ENCODE data around the gene PARP11.

DNA sequence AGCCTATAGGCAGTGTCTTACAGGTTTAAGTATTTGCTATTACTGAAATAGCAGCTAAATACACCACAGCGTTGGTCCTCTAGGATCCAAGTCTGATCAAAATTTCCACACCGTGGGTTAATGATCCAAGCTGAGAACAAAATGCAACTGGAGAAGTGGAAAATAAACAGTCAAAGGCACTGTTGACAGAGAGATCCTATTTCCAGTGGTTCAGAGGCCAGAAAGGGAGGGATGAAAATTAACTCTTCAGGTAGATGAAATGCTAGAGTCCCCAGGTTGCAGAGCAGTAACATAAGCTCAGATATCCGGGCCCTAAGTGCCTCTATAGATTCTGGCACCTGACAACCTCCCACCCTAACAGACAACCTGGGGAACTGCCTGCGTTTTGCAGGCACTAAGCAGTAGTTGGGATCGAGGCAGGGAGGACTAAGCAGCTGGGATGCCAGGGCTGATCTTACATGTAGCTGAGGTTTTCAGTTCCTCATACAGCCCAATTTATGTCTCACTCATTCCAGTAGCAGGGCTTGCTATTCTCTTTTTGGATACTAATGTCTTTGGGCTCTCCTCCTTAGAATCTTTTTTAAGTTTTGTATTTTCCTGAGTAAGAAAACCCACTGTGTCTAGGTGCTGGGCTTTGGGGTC, 77.6 kb downstream of the PARP11 start:
- TF ChIP-seq, protein P1, sequence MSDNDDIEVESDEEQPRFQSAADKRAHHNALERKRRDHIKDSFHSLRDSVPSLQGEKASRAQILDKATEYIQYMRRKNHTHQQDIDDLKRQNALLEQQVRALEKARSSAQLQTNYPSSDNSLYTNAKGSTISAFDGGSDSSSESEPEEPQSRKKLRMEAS (CRISPR knock-in tag; IDR thresholded peaks at IDR 0.05): no peak
- no peak for TF ChIP-seq CBFB (CRISPR knock-in tag; IDR thresholded peaks at IDR 0.05; ENCODE audit: low read depth)
- no peak for TF ChIP-seq ZNF232 (CRISPR knock-in tag; IDR thresholded peaks at IDR 0.05)
- TF ChIP-seq NFYB (CRISPR knock-in tag; conservative IDR thresholded peaks at IDR 0.05; ENCODE audit: low read depth): no peak
- TF ChIP-seq CTCF (IDR thresholded peaks at IDR 0.05): no peak
- TF ChIP-seq, protein P2, sequence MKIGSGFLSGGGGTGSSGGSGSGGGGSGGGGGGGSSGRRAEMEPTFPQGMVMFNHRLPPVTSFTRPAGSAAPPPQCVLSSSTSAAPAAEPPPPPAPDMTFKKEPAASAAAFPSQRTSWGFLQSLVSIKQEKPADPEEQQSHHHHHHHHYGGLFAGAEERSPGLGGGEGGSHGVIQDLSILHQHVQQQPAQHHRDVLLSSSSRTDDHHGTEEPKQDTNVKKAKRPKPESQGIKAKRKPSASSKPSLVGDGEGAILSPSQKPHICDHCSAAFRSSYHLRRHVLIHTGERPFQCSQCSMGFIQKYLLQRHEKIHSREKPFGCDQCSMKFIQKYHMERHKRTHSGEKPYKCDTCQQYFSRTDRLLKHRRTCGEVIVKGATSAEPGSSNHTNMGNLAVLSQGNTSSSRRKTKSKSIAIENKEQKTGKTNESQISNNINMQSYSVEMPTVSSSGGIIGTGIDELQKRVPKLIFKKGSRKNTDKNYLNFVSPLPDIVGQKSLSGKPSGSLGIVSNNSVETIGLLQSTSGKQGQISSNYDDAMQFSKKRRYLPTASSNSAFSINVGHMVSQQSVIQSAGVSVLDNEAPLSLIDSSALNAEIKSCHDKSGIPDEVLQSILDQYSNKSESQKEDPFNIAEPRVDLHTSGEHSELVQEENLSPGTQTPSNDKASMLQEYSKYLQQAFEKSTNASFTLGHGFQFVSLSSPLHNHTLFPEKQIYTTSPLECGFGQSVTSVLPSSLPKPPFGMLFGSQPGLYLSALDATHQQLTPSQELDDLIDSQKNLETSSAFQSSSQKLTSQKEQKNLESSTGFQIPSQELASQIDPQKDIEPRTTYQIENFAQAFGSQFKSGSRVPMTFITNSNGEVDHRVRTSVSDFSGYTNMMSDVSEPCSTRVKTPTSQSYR (CRISPR knock-in tag; IDR thresholded peaks at IDR 0.05): no peak

All from WTC11 (cell line).